Peyer's patch (tissue), 4 donors: Measurements from ENCODE around the gene VAPA. TPM values are rescaled to one million over a fixed set of nuclear protein-coding genes. Genes with fewer than 3 reads are reported as not detected.

ENCODE experiments used
- DNase-seq, 3 donors: peaks; one replicate each; pipeline ENCODE4 v3.0.0-alpha.2; 2017 to 2019
- H3K27ac ChIP-seq, 4 donors: fragments of 200-600 bp; sonication (generic); one replicate each; pipeline ENCODE4 v1.5.1; 2016 to 2019
- H3K27me3 ChIP-seq, 2 donors: fragments of 200-600 bp; sonication (generic); one replicate each; pipeline ENCODE4 v1.5.1; 2019
- H3K36me3 ChIP-seq, 3 donors: fragments of 200-600 bp; sonication (generic); one replicate each; pipeline ENCODE4 v1.5.1; 2016 to 2019
- H3K4me1 ChIP-seq, 4 donors: fragments of 200-600 bp; sonication (generic); one replicate each; pipeline ENCODE4 v1.5.1; 2016 to 2019
- H3K4me3 ChIP-seq, 4 donors: fragments of 200-600 bp; sonication (generic); 1 replicate in 3 of 4; 2 replicates in 1 of 4; pipeline ENCODE4 v1.5.1; 2016 to 2019; ENCODE audit warnings: mild to moderate bottlenecking in 1 of 4
- H3K9me3 ChIP-seq, 4 donors: fragments of 200-600 bp; sonication (generic); one replicate each; pipeline ENCODE4 v1.5.1; 2016 to 2019; ENCODE audit warnings: mild to moderate bottlenecking in 1 of 4
- CTCF ChIP-seq, 6 experiments: fragments of 450-650 bp in 4 of 6; fragments of 200-600 bp in 2 of 6; sonication (generic) in 1 of 6; IDR thresholded peaks; one replicate each; pipeline ENCODE4 v1.5.1; 2017 to 2019; ENCODE audit warnings: antibody characterized with exemption in 6 of 6, mild to moderate bottlenecking in 3 of 6, moderate library complexity in 1 of 6
- POLR2A ChIP-seq, 2 donors: fragments of 450-650 bp; IDR thresholded peaks; one replicate each; pipeline ENCODE4 v1.5.1; 2017; ENCODE audit warnings: antibody characterized with exemption in 2 of 2, mild to moderate bottlenecking in 2 of 2, moderate library complexity in 2 of 2
- total RNA-seq, 4 donors: library from RNA; depleted of rRNA; stranded (reverse); fragments of >200 nt; gene quantifications; one replicate each; pipeline ENCODE4 v1.1.0, GENCODE V29; 2016

The VAPA gene
- total RNA-seq, 4 donors from 2014 or later, result 155 to 232 (median 219) TPM

DNA sequence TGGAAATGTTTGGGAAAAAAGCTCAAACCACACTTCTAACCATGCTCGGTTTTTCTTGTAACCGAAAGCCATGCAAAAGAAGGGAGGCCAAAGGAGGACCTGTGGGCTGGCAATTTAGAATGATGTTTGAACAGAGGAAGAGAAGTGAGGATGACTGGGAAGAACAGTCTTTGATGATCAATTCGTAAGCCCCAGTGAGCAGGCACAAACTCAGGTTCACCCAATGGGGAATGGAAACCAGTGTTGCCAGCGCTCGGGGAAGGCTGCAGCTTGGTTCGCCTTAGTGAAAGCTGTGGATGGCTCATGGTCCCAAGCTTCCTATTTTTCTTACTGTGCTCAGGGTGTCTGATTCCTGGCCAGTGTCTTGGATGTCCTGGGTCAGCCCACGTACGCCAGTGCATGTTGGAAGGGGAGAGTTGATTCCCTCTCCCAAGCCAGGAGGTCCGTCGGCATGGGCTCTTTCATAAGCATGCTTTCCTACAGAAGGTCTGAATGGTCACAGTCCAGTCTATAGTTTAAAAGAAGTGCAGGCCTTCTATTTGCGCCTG is 79.2 kb downstream of the VAPA start:
- H3K27ac ChIP-seq, result no peak overlapping the region
- no peak overlapping the region for H3K4me3 ChIP-seq
- TF ChIP-seq POLR2A (IDR thresholded peaks at IDR 0.05), result no peak
- no peak for TF ChIP-seq CTCF (IDR thresholded peaks at IDR 0.05)
- no peaks in the 10 kb centered on the region for H3K36me3 ChIP-seq
- H3K9me3 ChIP-seq, result no peaks in the 10 kb centered on the region
- no peak for DNase-seq
- H3K4me1 ChIP-seq, result peaks cover 0 to 4% (median 0%) of the 10 kb centered on the region in 4 donors
- no peaks in the 10 kb centered on the region for H3K27me3 ChIP-seq

- no peak for DNase-seq
- Histone ChIP-seq H3K9me3 (peaks cover 0 to 3% (median 0%) of the 10 kb centered on the region in 4 donors), H3K4me3 (no peak overlapping the region), H3K36me3 (no peaks in the 10 kb centered on the region), H3K4me1 (peaks cover 0 to 4% (median 0%) of the 10 kb centered on the region in 4 donors), H3K27me3 (no peaks in the 10 kb centered on the region), H3K27ac (no peak overlapping the region)
- no peak for TF ChIP-seq POLR2A (IDR thresholded peaks at IDR 0.05)
- no peak for TF ChIP-seq CTCF (IDR thresholded peaks at IDR 0.05)
Observed at GRCh38 chr18:9993521-9994025, 79.8 kb downstream of the VAPA start.

GRCh38 chr18:9994026-9994570 is 80.3 kb downstream of the VAPA start:
- Histone ChIP-seq H3K27me3 (no peaks in the 10 kb centered on the region), H3K4me1 (peaks cover 0 to 4% (median 0%) of the 10 kb centered on the region in 4 donors), H3K36me3 (no peaks in the 10 kb centered on the region), H3K9me3 (peaks cover 0 to 3% (median 0%) of the 10 kb centered on the region in 4 donors), H3K27ac (no peak overlapping the region), H3K4me3 (no peak overlapping the region)
- DNase-seq, result no peak
- TF ChIP-seq CTCF (IDR thresholded peaks at IDR 0.05) (no peak), POLR2A (IDR thresholded peaks at IDR 0.05) (no peak)

DNA sequence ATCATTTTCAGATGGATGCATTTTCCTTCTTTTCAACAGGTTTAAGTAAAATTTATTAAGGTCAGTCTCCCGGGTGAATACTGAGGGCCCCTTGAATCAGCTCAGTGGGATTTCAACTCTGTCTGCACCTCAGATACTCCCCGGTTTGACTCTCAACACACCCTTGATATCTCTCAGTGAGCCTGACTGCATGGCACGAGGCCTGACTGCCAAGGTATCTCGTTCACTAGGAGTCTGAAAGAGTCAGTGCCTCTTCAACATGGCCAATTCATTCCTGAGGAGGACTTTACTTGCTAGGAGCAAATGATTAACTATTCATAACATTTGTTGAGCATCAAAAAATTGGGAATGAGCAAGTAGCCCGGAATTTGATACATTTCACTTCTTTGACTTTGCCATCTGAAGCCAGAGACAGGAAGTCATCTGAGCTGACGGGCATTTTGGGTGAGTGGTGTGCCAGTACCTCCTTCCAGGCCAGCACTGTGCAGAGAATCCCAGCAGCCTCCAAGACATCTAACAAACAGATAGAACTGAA is 81.0 kb downstream of the VAPA start:
- peaks cover 0 to 3% (median 0%) of the 10 kb centered on the region in 4 donors for H3K9me3 ChIP-seq
- TF ChIP-seq POLR2A (IDR thresholded peaks at IDR 0.05) (no peak), CTCF (IDR thresholded peaks at IDR 0.05) (no peak)
- no peak overlapping the region for H3K27ac ChIP-seq
- H3K4me3 ChIP-seq, result no peak overlapping the region
- no peaks in the 10 kb centered on the region for H3K36me3 ChIP-seq
- H3K27me3 ChIP-seq, result no peaks in the 10 kb centered on the region
- no peak for DNase-seq
- H3K4me1 ChIP-seq, result peaks cover 0 to 4% (median 0%) of the 10 kb centered on the region in 4 donors

GRCh38 chr18:9995631-9996030 is 81.8 kb downstream of the VAPA start:
- DNase-seq, result no peak
- Histone ChIP-seq H3K4me1 (peaks cover 0 to 4% (median 0%) of the 10 kb centered on the region in 4 donors), H3K27ac (no peak overlapping the region), H3K36me3 (no peaks in the 10 kb centered on the region), H3K27me3 (no peaks in the 10 kb centered on the region), H3K9me3 (peaks cover 0 to 3% (median 0%) of the 10 kb centered on the region in 4 donors), H3K4me3 (no peak overlapping the region)
- TF ChIP-seq POLR2A (IDR thresholded peaks at IDR 0.05) (no peak), CTCF (IDR thresholded peaks at IDR 0.05) (no peak)
